GM21825 (cell line): Measurements from ENCODE around the gene PSME1.

Experiments
- ATAC-seq: cut with Tn5 transposase; IDR thresholded peaks from one replicate; pipeline ENCODE4 v1.9.1; 2021; ENCODE audit warnings: mild to moderate bottlenecking, moderate library complexity; ENCODE audit not compliant: unreplicated experiment

Gene PSME1

GRCh38 chr14:24145690-24146452 is 9.9 kb downstream of the PSME1 start:
- no peak for ATAC-seq

- ATAC-seq, result peak; percentile 57
These were observed 10.5 kb downstream of the PSME1 start, which contains the start of gene PSME2 for GRCh38 chr14:24146453-24146977. TSS of gene PSME2 (minus strand) at chr14:24146610. CDS start at chr14:24146581, 29 bp downstream.

GRCh38 chr14:24146978-24147760 is 11.2 kb downstream of the PSME1 start, which contains the start of gene RNF31:
TSS of gene RNF31 (plus strand) at chr14:24147498. CDS start at chr14:24147699, 201 bp downstream.
- ATAC-seq, result peak; percentile 74

- ATAC-seq, result no peak
These were observed 11.9 kb downstream of the PSME1 start for GRCh38 chr14:24147761-24148428.

- no peak for ATAC-seq
These were observed 13.4 kb downstream of the PSME1 start for GRCh38 chr14:24149302-24149969.

- ATAC-seq, result no peak
These were observed 14.1 kb downstream of the PSME1 start for GRCh38 chr14:24150061-24150460.

- ATAC-seq, result no peak
These were observed 14.6 kb downstream of the PSME1 start for GRCh38 chr14:24150567-24150966.

- no peak for ATAC-seq
These were observed 15.0 kb downstream of the PSME1 start for GRCh38 chr14:24150993-24151392.

- ATAC-seq, result no peak
These were observed 15.5 kb downstream of the PSME1 start for GRCh38 chr14:24151404-24152080.

GRCh38 chr14:24155100-24155499 is 19.1 kb downstream of the PSME1 start:
- ATAC-seq, result no peak

- no peak for ATAC-seq
These were observed 20.8 kb downstream of the PSME1 start for GRCh38 chr14:24156840-24157239.

- no peak for ATAC-seq
These were observed 21.3 kb downstream of the PSME1 start for GRCh38 chr14:24157331-24157730.

- no peak for ATAC-seq
These were observed 23.9 kb downstream of the PSME1 start for GRCh38 chr14:24159777-24160498.

- ATAC-seq, result peak; percentile 3
These were observed 24.5 kb downstream of the PSME1 start for GRCh38 chr14:24160499-24160849.

- peak; percentile 77 for ATAC-seq
These were observed 25.1 kb downstream of the PSME1 start, which contains the start of gene IRF9 for GRCh38 chr14:24160850-24161804. TSS of gene IRF9 (plus strand) at chr14:24161265. CDS start at chr14:24162145, 880 bp downstream.

GRCh38 chr14:24162093-24162492 is 26.1 kb downstream of the PSME1 start:
- ATAC-seq, result no peak

GRCh38 chr14:24164518-24164991 is 28.6 kb downstream of the PSME1 start:
- no peak for ATAC-seq

- no peak for ATAC-seq
These were observed 29.8 kb downstream of the PSME1 start for GRCh38 chr14:24165785-24166184.
